LNCaP clone FGC (cell line): Measurements from ENCODE around the gene HDAC4.

Experiments
- DNase-seq: peaks from one replicate; pipeline ENCODE4 v3.0.0-alpha.2; 2011; ENCODE audit warnings: low read depth
- H3K4me3 ChIP-seq: 2 replicates; pipeline ENCODE4 v1.5.1; 2011; ENCODE audit warnings: mild to moderate bottlenecking, low read depth, low read length, control low read depth
- TF ChIP-seq, protein P1 (sequence below): IDR thresholded peaks from 2 replicates; pipeline ENCODE4 v1.5.1; 2012; ENCODE audit warnings: mild to moderate bottlenecking; ENCODE audit not compliant: control insufficient read depth, insufficient read depth; ENCODE audit errors: extremely low read depth

The HDAC4 gene

DNA sequence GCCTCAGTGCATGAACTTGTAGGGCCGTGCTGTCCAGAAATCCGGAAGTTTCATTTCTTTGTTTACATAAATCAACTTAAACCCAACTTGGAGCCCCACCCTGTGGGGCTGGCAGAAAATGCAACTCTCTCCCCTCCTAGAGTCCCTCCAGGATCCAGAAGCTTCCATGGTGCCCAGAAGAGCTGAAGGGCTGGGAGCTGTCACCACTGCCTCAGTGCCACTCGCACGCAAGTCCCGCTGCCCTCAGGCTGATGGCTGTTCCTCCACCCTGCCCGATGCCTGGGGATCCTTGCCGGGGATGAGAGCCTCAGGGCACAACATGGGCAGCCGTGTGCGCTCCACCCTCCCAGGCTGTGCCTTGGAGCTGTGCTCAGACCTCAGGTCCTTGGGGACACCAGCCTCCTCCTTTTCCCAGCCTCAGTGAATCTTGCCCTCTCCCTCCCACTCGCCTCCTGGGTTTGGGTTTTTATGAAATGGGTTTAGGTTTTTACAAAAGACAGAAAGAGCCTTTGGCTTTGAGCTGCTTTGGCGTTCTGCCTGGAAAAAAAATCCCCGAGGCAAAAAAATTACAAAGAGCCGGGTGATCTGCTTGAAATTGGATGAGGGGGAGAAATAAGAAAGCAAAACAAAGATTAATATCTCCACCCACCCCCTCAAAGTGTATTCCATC, 397.7 kb downstream of the HDAC4 start:
- H3K4me3 ChIP-seq = no peak overlapping the region
- DNase-seq = no peak
- TF ChIP-seq, protein P1, sequence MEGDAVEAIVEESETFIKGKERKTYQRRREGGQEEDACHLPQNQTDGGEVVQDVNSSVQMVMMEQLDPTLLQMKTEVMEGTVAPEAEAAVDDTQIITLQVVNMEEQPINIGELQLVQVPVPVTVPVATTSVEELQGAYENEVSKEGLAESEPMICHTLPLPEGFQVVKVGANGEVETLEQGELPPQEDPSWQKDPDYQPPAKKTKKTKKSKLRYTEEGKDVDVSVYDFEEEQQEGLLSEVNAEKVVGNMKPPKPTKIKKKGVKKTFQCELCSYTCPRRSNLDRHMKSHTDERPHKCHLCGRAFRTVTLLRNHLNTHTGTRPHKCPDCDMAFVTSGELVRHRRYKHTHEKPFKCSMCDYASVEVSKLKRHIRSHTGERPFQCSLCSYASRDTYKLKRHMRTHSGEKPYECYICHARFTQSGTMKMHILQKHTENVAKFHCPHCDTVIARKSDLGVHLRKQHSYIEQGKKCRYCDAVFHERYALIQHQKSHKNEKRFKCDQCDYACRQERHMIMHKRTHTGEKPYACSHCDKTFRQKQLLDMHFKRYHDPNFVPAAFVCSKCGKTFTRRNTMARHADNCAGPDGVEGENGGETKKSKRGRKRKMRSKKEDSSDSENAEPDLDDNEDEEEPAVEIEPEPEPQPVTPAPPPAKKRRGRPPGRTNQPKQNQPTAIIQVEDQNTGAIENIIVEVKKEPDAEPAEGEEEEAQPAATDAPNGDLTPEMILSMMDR = 0 out of 2 replicates have a peak, but pooled peaks have one; percentile 8

DNA sequence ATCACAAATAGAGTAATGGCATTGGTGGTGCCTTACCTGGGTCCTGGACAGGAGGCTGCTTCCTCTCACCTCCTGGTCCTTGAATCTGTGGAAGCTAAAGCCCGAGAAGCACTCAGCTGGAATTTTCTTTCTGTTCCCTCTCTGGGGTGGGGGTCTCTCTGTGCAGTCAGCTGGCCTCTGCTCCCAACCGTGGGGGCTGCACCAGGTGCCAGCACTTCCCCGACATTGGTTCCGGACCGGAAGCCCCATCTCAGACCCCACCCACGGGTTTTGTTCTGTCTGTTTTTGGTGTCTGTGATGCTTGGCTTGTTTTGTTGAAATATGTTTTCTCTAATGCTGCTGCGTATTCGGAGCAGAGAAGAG, 398.2 kb downstream of the HDAC4 start:
- DNase-seq = no peak
- no peak overlapping the region for H3K4me3 ChIP-seq
- TF ChIP-seq, protein P1 = no peak

DNA sequence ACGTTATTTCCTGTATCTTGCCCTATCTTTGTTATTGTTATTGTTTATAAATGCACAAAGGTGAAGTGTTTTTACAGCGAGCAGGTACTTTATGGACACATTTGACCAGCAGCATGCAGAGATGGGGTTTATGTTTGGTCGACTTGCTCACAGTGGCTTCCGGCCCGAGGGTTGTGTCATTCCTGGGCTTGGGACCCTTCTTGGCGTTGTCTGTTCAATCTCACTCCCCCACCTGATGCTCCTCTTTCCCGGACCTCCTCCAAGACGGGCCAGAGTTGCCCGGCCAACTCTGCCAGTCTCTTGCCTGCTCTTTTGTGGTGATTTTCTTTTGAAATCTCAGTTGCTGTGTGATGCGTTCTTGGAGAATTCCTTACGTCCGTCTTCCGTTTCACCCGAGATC, 399.0 kb downstream of the HDAC4 start:
- no peak overlapping the region for H3K4me3 ChIP-seq
- TF ChIP-seq, protein P1 = no peak
- no peak for DNase-seq

DNA sequence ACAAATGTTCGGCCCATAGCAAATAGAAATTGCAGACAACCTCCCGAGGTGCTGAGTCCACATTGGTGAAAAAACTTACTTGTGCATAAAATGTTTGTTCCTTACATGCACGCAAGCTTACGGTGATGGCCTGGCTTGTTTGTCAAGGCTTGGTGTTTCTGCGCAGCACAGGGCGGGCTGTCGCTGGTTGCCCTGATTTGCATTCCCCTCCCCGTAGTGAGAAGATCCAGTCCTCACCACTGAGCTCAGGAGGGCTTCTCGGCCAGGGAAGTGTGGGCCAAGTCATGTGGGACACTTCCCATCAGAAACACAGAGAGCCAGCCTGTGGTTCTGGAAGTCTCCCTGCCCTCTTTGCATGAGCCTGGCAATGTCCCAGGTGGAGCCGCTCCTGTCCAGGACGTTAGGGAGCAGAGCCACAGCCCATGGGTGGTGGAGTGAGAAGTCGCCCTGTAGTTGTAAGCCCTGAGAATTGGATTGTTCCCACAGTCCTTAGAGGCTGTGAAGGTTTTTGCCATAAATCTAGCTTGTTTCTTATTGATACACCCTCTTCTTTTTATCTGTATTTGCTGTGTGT, 400.2 kb downstream of the HDAC4 start:
- H3K4me3 ChIP-seq = no peak overlapping the region
- DNase-seq = no peak
- TF ChIP-seq, protein P1 = no peak

DNA sequence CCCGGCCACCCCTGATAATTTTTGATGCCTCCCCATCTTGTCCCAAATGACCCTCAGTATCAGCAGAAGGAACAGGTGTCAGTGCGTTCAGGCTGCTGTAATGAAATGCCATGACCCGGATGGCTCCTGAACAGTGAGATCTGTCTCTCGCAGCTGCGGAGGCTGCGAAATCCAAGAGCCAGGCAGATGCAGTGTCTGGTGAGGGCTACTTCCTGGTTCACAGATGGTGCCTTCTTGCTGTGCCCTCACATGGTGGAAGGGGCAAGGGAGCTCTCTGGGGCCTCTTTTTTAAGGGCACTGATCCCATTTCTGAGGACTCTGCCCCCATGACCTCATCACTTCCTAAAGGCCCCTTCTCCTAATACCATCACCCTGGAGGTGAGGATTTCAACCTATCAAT, 400.7 kb downstream of the HDAC4 start:
- TF ChIP-seq, protein P1 = no peak
- H3K4me3 ChIP-seq = no peak overlapping the region
- DNase-seq = no peak

DNA sequence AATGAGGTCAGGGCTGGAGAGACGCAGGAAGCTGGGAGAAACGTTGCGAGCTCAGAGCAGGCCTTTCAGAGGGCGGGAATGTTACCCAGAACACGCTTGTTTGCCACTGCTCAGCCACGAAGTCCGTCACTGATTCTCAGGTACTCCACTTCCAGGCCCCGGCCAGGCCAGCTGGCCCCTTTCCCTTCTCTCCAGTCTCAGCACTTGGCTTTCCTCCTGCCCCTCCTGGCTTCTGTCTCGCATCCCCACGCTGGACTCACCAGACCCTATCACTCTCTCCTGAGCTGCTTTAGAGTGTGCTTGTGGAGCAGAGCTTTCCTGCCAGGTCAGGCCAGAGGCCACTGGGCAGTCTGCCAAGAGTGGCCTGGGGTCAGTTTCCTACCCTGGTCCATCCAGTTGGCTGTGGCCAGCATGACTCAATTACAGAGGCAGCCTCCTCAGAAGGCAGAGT, 401.5 kb downstream of the HDAC4 start:
- DNase-seq = no peak
- H3K4me3 ChIP-seq = no peak overlapping the region
- TF ChIP-seq, protein P1 = no peak

DNA sequence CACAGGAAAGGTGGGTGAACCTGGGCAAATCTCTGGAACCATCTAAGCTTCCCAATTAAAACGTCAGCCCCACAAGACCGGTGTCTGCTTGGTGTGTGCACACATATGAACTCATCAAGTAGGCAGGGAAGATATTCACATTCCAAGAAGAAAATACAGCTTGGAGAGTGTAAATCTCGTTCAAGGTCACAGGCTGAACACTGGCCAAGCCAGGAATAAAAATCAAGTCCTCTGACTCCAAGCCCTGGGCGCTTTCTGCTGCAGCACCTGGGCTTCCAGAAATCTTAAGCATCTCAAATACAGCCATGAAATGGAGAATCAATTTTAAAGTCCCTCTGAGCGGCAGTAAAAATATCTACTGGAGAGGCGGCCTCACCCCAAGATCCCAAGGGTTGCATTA, 402.0 kb downstream of the HDAC4 start:
- TF ChIP-seq, protein P1 = no peak
- no peak overlapping the region for H3K4me3 ChIP-seq
- no peak for DNase-seq
